HG03159 (cell line): Measurements from ENCODE around the gene PLXNB2.

Source experiments
- ATAC-seq: cut with Tn5 transposase; IDR thresholded peaks from one replicate; pipeline ENCODE4 v1.9.1; 2021; ENCODE audit warnings: mild to moderate bottlenecking, moderate library complexity; ENCODE audit not compliant: unreplicated experiment

Gene PLXNB2

DNA sequence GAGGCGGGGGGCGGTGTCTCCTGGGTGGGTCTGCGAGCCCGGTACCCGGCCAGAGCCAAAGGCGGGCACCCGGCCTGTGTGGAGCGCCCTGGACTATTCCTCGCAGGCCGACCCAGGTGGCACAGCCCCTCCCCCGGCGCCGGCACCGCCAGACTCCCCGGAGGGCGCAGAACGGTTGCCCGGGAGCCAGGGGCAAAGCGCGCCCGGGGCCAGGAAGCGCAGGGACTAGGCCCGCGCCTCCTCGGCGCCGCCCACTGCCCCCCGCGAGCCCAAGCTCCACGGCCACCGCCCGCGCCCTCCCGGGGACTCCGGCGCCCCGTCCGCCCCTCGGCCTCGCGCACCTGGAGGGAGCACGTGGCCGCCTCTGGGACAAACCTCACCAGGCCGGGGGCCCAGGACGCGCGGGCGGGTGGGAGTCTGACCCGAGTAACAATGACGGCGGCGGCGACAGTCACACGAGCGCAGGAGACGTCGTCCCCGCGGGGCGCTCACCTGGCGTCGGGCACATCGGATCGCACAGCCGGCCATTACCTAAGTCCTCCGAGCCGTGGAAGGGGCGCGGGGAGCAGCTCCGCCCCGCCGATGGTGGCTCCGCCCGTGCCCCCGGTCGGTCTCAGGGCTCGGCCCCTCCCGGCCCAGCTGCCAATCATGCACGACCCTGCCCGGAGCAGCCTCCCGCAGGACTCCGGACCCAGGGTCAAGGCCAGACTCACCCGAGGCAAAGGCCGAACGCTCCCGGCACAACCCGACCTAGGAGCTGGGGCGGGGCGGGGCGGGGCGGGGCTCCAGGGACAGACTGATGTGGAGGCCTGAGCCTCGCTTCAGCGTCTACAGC is 7.4 kb downstream of the PLXNB2 start:
- ATAC-seq, result no peak

DNA sequence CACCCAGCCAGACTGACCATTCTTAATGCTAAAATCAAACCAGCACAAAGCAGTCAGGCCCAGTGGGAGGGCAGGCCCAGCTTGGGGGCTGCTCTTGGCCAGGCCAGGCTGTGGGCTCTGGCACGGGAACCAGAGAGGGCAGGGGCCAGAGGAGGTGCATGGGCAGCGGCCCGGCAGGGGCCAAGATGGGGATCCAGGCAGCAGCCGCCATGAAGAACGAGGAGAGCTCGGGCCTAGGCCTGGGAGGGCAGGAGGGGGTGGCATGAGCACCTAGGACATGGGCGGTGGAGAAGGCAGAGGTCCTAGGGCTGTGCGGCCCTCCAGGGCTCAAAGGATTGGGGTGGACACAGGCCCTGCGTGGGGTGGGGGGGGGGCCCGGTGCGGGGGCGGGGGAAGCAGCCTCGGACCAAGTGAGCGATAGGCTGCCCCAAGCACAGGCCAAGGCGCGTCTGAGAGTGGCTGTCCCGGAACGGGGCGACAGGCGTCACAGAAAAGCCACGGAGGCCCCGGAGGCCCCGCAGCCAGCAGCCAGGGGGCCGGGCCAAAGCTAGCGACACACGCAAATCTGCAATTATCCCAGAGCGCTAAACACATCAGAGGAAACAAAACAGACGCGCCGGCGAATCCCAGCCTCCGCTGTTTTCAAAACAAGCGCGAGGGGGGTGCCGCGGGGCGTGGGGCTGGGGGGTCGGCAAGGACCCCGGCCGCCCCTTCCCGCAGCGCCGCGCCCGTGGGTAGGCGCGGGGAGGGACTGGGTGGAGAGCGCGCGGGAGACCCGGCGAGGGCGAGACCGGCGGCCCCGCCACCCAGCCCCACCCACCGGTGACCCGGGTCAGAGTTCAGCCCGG is 8.3 kb downstream of the PLXNB2 start:
- no peak for ATAC-seq

DNA sequence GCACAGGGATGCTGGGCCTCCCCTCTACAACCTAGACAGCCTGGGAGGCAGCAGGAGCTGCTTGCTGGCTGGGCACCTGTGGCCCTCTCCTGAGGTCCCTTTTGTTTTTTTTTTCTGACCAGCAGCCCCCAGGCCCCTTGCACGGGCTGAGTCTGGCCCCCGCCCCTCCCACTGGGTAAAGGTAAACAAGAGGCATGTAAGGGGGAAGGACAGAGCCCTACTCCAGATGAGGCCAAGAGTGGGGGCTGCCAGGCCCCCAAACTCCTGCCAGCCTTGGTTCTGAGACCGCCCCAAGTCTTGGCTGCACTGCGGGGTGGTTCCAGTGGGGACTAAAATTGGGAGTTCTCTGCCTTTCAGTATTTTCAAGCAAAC is 9.2 kb downstream of the PLXNB2 start:
- no peak for ATAC-seq

DNA sequence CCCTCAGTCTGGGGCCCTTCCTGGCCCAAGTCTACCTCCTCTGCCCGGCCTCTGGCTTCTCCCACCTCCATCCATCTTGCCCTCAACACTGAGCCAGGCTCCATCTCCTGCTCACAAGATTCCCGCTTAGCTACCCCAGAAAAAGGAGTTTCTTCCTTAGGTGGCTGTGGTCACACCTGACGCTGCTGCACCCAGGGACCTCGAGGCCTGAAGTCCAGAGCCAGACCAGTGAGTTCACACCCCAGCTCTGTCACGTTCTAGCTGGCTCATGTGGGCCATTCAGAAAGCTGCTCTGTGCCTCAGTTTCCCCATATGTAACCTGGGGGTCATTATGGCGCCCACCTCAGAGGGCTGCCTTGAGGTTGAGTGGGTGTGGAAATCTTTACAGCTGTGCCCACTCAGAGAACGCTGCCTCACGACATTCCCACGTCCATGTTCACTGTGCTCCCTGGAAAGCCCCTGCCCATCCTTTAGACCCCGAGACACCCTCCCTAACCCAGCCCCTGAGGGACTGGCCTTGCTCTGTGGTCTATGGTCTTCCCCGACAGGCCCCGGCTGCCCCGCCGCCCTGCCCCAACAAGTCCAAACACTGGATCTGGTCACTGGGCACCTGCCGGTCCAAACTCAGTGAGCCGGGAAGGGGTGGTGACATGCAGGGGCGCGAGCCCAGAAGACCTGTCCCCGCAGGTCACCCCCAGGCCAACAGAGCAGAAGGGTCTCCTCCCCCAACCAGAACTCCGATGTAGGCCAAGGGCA is 9.8 kb downstream of the PLXNB2 start:
- ATAC-seq, result no peak

DNA sequence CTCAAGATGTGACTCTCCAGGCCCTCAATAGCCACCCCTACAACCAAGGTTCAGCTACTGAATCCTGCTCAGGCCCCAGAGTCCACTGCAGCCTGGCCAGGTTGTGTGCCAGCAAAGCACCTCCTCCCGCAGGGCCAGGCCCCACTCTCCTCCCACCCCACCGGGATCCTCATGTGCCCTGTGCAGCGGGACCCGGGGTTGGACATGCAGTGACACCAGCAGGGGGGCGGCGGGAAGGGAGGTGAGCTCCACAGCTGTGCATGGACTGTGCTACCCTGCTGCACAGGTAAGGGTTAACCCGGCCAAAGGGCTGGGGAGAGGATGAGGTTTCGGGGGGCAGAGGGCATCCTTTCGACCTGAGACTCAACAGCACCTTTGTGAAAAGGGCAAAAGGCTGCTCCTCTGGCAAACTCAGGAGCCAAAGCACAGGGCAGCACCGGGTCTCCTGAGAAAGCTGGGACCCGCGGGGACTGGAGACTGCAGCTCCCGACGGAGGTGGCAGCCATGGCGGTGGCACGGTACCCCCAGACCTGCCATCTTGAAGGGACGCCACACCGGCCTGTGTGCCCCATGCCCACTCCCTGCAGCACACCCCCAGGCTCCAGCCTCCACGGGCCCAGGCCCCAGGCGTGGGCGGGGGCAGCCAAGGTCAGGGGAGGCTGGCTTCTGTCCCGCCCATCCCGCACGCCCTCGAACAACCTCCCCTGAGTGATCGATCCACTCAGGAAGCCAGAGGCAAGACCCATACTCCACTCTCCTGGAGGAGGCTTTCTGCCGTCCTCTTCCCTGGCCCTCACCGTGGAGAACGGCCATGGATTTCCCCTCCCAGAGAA is 10.6 kb downstream of the PLXNB2 start:
- ATAC-seq, result no peak

DNA sequence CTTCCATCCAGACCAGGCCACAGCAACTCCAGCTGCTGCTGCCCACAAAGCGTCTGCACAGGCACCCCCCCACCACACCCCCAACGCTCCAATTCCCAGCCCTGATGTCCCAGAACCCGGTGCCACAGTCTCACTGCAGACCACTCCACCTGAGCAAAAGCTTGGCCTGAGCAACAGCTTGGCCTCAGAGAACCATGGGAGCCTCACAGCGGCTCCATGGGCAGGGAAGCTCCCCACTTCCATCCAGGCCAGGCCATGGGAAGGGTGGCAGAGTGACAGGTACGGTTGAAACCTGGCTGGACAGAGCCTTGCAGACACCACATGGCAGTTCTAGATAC is 13.2 kb downstream of the PLXNB2 start:
- ATAC-seq, result no peak

DNA sequence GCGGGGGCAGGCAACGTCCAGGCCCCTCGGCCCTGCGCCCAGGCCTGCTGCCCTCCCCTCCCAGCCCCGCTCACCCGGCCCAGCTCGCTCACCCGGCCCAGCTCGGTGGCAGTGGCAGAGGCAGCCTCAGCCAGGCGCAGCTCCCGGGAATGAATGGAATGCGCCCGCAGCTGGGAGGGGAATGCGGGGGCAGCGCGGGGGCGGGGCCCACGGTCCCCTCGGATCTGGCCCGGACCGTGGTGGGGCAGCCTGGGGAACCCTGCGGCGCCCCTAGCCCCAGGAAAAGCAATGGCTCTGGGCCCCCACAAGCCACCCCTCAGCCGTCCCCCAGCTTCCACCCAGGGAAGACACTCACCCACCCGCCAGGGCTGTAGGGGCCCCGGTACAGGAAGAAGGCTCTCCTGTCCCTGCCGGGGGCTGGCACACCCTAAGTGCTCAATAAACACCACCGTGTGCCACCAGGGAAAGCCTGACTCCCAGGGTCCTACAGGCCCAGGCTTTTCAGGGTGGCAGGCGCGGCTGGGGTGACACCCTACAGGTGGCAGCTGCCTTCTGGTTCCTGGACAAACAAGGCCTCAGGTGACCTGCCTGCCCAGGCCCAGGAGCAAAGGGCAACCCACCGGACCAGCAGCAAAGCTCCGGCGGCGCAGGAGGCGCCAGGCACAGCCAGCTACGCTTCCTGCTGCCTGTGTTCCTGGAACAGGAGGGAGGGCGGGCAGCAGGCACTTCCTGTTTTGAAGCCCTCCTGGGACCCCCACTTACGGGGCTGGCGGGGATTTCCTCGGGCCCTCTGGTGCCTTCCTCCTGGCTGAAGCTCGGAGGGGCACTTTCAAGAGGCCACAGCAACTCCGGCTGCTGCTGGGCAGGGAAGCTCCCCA is 13.8 kb downstream of the PLXNB2 start:
- ATAC-seq, result no peak

DNA sequence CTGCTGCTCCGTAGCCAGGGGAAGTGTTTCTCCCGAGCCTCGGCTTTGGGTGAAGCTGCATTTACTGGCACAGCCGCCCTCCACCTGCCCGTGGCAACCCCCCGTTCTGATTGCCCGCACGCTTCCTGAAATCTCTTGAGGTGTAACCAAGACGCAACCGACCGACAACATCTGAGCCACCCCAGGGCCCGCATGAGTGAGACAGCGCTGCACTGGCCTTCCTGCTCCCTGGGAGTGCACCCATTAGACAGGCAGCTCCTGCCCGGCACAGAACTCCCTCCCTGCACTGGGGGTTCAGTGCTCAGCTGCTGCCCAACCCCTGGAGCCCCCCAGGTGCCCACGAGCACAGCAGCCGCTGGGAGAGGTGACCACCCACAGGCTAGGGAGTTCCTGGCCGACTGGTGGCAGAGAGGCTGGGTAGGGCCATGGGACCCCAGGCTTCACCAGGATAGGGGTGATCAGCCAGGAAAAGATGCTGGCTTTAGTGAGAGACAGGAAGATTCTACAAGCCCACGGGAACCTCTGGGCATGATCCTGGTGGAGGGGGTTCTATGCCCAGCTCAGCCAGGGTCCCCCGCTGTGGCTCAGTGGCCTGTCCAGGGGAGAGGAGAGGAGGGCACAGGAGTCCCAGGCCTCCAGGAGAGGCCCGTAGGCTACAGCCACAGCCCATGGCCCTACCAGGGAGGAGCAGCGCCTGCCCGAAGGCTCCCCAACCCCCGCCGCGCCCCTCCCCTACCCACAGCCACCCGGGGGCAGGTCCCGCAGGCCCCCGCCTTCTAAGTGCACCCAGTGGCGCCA is 14.6 kb downstream of the PLXNB2 start:
- no peak for ATAC-seq

DNA sequence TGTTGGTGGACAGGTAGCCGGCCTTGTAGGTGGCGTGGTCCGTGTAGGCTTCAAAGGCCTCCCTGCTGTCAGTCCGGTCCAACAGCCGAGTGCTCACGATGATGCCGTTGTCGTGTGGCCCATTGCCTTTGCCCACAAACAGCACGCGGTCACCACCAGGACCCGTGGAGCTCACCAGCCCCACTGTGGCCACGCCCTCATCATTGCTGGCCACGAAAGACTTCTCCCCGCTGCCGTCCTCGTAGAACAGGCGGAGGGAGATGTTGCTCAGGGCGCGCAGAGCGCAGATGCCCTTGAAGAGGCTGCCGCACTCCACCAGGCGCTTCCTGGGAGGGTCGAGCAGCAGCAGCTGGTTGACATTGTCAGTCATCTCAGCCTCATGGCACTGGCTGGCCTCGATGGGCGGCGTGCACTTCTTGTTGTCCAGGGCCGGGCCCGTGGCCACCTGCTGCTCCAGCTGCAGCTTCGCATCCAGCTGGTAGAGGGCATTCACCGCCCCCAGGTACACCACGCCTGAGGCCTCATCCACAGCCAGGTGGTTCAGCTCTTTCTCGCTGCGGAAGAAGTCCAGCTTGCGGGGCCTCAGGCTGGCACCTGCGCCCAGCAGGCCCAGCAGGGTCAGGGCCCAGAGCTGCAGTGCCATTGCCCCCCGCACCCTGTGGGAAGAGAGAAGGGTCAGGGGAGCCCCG is 17.4 kb downstream of the PLXNB2 start:
- ATAC-seq, result no peak

DNA sequence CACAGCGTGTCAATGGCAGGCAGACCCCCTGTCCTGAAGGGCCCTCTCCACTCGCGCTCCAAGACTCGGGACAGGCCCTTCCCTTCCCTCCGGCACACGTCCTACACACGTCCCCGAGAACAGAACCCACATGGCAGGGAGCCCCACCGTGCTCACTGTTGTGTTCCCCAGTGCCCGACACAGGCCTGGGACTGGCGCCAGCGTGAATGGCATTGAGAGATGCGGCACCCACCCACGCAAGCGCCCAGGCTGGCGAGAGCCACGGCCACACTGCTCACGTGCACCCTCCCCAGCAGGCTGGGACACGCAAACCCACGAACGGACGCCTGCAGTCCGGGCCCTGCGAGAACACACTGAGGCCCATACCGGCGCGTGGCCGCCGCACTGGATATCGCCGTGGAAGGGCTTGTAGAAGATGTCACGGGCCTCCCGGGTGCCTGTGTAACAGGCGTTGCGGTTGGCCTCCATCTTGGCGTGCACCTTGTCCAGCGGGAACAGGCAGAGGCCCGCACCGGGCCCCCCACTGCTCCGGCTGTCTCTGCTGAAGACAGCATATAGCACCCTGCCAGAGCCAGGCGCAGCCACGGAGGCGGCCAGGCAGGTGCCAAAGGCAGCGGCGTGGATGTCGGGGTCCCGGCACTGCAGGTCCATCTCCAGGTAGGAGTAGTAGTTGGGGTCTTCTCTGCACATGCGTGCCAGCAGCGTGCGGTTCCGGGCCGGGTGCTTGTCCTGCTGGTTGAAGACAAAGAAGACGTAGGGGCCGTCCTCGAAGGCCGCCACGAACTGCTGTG is 18.1 kb downstream of the PLXNB2 start:
- ATAC-seq, result no peak

DNA sequence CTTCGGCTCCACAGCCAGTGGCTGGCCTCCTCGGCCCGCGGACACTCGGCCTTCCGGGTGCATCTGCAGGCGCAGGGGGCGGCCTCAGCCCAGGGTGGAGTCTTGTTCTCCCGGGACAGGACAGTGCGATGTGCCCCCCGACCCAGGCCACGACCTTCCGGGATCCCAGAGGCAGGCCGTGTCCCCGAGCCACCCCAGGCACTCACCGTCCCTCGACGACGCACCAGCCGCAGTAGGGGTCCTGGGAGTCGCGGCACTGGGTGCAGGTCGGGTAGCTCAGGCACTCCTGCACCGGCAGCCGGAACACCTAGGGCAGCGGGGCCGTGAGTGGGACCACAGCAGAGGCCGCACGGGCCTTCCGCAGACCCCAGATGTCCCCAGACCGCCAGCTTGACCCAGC is 19.7 kb downstream of the PLXNB2 start:
- no peak for ATAC-seq

DNA sequence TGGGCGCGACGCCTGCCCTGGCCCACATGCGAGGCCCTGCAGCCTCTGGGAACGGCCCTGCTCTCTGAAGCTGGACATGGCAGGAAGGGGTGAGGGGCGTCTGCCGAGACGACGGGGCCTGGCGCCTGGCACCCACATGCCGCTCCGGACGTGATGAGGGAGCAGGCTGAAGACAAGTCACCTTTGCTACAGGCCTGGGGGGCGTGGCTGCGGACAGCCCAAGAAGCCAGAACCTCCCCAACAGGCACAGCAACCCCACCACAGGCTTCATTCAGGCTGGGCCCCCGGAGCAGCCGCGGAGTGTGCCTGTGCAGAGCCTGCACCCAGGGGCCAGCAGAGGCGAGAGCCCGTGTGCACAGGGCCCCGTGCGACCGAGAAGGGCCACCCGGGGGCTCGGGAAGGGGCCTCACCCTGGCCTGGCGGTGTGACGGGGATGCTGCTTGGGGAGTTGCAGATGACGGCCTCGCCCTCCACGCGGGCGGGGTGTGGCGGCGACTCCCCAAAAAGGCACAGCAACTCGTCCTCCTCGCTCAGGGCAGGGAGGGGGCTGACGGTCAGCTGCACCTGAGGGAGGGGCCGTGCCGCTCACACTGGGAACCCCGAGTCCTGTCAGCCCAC is 20.6 kb downstream of the PLXNB2 start:
- ATAC-seq, result no peak

DNA sequence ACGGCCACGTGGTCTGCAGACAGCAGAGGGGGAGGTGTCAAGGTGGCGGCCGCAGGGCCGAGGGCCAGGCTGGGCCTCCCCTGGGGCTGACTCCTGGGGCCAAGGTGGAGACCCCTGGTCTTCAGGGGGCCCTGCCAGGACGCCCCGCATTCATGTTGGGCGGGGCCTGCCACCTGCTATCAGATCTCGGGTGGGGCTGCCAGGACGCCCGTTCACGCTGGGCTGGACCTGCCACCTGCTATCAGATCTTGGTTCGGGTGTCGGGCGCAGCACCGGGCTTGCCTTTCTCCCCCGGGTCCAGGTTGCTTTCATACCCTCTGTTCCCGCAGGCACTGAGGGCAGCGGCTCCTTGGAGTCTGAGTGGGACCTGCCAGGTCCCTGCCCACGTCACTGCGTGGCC is 21.2 kb downstream of the PLXNB2 start:
- ATAC-seq, result no peak

DNA sequence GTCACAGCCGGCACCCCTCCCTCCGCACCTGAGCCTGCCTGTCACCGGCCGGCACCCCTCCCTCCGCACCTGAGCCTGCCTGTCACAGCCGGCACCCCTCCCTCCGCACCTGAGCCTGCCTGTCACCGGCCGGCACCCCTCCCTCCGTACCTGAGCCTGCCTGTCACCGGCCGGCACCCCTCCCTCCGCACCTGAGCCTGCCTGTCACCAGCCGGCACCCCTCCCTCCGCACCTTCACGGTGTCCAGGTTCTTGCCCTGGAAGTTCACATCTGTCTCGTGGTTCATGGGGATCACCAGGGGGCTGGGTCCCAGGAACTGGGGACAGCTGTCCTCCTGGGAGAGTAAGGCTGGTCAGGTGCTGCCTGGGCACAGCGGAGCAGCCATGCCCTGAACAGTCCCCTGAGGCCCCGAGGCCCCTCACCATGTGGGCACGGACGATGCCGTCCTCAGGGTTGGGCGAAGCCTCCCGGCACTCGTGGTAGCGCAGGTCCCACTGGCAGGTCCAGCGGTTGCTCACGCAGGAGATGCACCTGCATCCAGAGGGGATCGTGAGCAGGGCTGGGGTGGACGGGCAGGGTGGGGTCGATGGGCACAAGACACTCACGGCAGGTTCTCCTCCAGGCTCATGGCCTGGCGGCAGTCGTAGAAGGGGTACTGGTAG is 21.7 kb downstream of the PLXNB2 start:
- no peak for ATAC-seq

DNA sequence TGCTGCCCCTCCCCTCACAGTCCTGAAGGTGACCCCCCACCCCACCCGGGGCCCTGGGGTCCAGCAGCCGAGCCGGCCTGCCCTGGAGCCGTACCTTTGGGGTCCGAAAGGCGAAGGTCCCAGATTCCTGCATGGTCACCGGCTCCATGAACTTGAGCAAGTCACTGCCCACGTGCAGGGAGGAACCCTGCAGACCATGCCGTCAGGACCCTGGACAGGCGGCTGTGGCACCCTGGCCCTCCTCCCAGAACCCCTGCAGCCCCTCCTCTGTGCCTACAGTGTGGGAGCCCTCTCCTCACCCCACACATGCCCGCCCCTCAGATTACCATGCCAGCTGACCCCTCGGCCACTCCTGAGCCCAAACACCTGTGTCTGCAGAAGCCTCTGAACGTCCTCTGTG is 23.0 kb downstream of the PLXNB2 start:
- ATAC-seq, result no peak

DNA sequence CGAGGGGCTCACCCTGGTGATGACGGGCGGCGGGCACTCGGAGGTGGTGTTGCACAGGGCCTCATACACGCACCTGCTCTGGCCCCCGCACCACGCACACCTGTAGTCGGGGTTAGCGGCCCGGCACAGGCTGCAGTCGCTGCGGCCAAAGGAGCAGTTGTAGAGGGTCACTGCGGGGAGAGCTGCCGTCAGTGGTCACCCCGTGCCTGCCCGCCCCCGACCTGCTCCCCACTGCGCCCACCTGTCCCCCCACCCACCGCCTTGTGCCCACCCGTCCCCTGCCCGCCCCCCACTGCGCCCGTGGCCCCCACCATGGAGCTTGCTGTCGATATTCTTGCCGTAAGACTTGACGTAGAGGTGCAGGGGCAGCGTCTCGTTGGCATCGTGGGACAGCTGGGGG is 23.6 kb downstream of the PLXNB2 start:
- no peak for ATAC-seq
